ENCODE results near the gene POU2F3. TPM values are rescaled to one million over a fixed set of nuclear protein-coding genes. Genes with fewer than 3 reads are reported as not detected.

POU2F3 gene
- total RNA-seq, 4 donors from 2014 or later, result not detected

DNA sequence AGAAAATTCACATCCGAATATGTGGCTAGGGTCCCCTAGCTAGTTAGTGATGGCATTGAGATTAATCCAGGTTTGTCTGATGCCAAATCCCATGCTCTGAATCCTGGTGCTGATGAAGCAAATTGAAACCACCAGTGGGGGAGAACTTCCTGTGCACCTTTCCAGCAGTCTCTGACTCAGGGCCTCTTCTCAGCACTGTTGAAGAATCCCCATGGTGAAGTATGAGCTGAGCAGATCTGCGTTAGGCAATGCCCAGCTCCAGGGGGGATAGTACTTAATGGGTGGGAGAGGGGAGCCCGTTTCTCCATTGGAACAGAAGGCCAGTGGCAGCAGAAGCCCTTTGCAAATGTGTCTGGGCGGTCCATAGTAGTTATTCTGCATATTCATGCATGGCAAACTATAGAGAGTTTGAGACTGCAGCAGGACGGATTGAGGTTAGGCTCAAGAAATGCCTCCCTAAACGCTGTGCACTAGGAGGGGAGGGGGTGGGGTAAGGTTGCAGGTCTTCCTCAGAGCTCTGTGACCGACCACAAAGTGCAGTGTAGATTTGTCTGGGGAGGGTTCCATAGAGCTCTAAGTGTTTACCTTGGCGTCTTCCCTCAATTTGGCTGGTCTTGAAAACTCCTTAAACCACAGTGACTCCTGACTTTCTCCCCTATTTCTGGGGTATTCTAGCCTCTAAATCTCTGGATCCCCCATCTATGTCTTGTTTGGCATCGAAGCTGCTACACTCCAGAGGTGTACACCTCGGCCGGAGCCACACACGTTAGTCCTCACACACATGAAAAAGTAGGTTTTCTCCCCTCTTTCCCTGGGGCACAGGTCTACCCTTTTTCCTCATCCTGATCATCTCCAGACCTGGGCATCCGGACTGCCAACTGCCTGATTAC lies 4.8 kb downstream of the POU2F3 start:
- TF ChIP-seq, protein P1, sequence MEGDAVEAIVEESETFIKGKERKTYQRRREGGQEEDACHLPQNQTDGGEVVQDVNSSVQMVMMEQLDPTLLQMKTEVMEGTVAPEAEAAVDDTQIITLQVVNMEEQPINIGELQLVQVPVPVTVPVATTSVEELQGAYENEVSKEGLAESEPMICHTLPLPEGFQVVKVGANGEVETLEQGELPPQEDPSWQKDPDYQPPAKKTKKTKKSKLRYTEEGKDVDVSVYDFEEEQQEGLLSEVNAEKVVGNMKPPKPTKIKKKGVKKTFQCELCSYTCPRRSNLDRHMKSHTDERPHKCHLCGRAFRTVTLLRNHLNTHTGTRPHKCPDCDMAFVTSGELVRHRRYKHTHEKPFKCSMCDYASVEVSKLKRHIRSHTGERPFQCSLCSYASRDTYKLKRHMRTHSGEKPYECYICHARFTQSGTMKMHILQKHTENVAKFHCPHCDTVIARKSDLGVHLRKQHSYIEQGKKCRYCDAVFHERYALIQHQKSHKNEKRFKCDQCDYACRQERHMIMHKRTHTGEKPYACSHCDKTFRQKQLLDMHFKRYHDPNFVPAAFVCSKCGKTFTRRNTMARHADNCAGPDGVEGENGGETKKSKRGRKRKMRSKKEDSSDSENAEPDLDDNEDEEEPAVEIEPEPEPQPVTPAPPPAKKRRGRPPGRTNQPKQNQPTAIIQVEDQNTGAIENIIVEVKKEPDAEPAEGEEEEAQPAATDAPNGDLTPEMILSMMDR (IDR thresholded peaks at IDR 0.05; ENCODE audit: low read depth), result no peak

DNA sequence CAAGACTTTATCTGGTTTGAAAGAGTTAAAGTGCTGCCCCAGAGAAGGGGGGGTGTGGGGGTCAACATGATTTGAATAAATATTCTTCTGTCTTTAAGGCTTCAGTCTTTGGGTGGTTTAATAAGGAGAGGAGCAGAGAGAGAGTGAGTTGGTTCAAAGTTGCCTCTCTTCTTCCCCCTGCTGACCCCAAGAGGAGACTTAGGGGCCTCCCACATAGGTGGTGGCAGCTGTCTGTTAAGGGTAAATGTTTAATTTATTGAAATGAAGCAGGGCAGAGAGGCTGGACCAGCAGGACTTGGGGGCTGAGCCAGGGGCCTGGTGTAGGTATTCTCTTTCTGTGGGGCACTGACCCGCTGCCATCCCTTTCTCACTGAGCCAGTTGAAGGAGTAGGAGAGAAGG lies 5.5 kb downstream of the POU2F3 start:
- TF ChIP-seq, protein P1 (IDR thresholded peaks at IDR 0.05; ENCODE audit: low read depth), result no peak

DNA sequence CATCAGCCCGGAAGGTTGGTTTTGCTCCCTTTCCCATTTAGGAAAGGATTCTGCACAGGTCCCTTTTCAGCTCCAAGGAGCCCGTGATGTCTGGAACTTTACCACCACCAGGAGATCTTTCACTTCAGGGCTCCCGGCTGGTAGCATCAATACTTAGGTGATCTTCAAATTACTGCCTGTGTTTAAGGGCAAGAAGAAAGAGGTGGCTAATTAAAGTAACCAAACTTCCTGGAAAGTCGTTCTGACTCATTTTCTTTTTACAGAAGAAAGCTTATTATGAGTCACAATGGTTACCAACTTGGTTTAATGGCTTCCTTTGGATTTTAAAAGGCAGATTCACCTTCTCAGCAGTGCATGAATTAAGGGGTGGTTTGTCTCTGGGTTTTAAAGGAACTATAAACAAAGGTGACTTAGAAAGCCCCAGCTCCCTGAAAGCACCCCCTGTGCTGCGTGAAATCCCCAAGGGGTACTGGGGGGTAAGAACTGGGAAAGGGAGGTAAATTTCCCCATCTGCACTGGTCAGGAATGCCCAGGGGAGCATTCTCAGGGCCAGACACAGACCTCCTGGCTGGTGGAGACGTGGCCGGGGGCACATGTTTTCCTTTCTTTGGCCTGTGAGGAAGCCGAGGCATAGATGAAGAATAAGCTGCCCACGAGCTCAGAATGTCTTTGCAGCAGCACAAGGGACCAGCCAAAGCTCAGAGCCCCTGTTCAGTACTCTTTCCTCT lies 8.8 kb downstream of the POU2F3 start:
- TF ChIP-seq, protein P1 (IDR thresholded peaks at IDR 0.05; ENCODE audit: low read depth), result no peak

DNA sequence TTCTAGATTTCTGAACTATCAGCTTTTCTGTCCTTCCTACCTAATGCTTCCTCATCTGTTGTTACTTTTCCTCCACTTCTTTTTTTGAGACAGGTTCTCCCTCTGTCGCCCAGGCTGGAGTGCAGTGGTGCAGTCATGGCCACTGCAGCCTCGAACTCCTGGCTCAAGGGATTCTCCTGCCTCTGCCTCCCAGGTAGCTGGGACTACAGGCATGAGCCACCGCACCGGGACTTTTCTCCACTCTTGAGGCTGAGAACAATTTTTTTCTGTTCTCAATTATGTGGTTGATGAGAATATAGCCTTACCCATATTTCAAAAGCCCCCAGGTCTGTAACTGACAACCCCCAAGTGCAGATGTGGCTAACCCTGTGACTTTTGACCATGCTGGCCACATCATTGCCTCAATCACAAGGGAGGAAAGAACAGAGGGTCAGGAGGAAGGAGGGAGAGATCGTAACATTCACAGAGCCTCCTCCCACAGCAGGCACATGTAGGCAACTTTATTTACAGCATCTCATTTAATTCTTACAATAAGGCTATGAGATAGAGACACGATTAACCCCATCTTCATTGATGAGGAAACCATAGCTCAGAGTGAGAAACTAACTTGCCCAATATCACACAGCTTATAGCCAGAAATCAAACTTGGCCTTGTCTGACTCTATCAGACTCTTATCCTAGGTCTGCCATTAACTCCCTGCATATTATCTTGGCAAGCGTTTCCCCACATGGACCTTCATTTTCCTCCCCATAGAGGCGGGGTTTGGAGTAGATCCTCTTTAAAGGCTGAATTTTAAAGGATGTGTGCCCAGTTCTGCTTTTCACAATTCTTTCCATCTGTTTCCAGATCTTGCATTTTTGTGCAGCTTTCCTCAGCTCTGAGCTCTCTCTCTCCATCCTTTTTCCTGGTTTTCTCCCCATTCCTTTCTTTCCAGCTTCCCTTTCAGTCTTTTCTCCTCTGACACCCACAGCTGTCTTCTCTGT lies 9.6 kb downstream of the POU2F3 start:
- TF ChIP-seq, protein P1 (IDR thresholded peaks at IDR 0.05; ENCODE audit: low read depth), result no peak

DNA sequence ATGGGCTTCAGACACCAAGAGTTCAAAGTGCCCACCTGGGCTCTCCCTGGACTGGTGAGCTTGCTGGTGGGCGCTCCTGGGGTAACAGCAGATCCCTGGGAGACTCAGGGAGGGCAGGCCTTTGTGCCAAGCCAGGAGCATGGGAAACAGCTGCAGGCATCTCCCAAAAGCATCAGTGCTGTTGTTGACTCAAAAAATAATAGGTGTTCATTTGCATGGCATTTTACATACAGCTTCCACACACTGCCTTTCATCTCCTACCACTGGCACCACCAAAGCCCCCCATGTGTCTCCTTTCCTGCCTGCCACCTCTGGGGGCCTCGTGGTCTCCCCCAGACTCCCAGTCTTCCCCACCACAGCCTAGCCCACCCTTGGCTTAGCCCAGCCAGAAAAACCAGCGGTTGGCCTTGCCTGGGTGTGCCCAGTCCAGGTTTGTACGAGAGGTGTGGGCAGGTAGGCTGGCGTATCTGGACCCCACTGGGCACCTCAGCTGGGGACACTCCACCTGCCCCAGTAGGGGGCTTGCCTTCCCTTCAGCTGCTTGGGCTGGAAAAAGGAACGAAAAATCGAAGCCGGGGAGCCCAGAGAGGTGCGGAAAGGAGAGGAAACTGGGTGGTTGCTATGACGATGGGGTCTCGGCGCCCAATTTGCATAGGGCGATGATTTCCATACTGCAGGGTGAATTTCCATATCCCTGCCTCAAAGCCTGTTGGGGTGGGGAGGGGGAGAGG lies 15.0 kb downstream of the POU2F3 start:
- TF ChIP-seq, protein P1 (IDR thresholded peaks at IDR 0.05; ENCODE audit: low read depth), result no peak

DNA sequence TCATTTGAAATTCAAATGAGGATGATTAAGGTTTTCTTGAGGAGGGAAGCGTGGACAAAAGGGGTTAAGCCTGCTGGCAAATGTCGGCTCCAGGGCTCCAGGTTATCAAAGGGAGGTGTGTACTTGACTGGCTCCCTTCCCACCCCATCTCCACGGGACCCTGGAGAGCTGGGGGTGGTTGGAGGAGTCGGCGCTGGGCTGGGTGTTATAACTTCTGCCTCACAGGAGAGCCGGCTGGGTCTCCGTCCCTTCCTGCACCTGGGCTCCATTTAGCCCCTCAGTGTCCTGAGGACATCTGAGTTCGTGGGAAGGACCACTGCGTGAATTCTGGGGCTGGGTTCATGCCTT lies 15.6 kb downstream of the POU2F3 start:
- TF ChIP-seq, protein P1 (IDR thresholded peaks at IDR 0.05; ENCODE audit: low read depth), result no peak
